ENCODE measurements around the gene EBLN2.

- no peak for TF ChIP-seq GATA3 (IDR thresholded peaks at IDR 0.05; ENCODE audit: low read depth, low read length)
- no peak for TF ChIP-seq GATA2 (IDR thresholded peaks at IDR 0.05; ENCODE audit: low read depth, low read length)
These were observed 4.7 kb upstream of the EBLN2 start for GRCh38 chr3:73056845-73057150.
